GM12878 (cell line): ENCODE measurements around the gene TBCD. TPM values are rescaled to one million over a fixed set of nuclear protein-coding genes. Genes with fewer than 3 reads are reported as not detected.
"Not testable (repeated sequence)": the region's sequence is repeated elsewhere in the genome, so short reads cannot be mapped to it uniquely, and the experiment has no call there.

Experiments used
- ATAC-seq: fragments of 200-7000 bp; cut with Tn5 transposase; 3 replicates; pipeline ENCODE4 v1.9.1; 2020; ENCODE audit warnings: mild to moderate bottlenecking, moderate library complexity
- BruUV-seq: library from RNA; stranded (reverse); fragments of 400-500 nt; replicated peaks from 2 replicates; lab custom pipeline; 2021; lab: Mats Ljungman, UMichigan
- CTCF ChIA-PET: fragments of 300-600 bp; sonication (Branson Sonifier 250); formaldehyde crosslinking; extraction: SDS; loops from one replicate; lab custom pipeline; 2021; ENCODE audit warnings: inconsistent platforms; lab: Yijun Ruan, JAX
- POLR2A ChIA-PET: fragments of 350-600 bp; formaldehyde crosslinking; extraction: SDS; loops from one replicate; lab custom pipeline; 2021; ENCODE audit warnings: inconsistent platforms; lab: Charles Lee
- RAD21 ChIA-PET: fragments of 300-600 bp; sonication (Branson Sonifier 250); formaldehyde crosslinking; loops from one replicate; lab custom pipeline; 2023; ENCODE audit warnings: antibody characterized with exemption; ENCODE audit not compliant: unreplicated experiment; lab: Charles Lee
- SMC1A ChIA-PET: fragments of 300-600 bp; sonication (Branson Sonifier 250); formaldehyde crosslinking; loops from one replicate; lab custom pipeline; 2023; ENCODE audit not compliant: unreplicated experiment, uncharacterized antibody; lab: Charles Lee
- DNase-seq: peaks from one replicate; pipeline ENCODE4 v3.0.0-alpha.2; 2011; ENCODE audit warnings: low read depth, low spot score
- FAIRE-seq: peaks from 3 replicates; lab custom pipeline; 2011; peaks lifted over from hg19 to GRCh38; lab: Jason Lieb, UNC
- H2AFZ ChIP-seq: 2 replicates; pipeline ENCODE4 v1.6.0; 2011; ENCODE audit warnings: low read depth, low read length, control low read depth; ENCODE audit not compliant: control insufficient read depth
- H3K27ac ChIP-seq: 2 replicates; pipeline ENCODE4 v1.5.1; 2011; ENCODE audit warnings: control low read depth; ENCODE audit not compliant: control insufficient read depth, insufficient read depth
- H3K27me3 ChIP-seq, 2 experiments: replicated peaks in 1 of 2; 2 replicates each; pipeline versions ENCODE4 v1.6.0 to v1.6.1; 2011; ENCODE audit warnings: low read length in 1 of 2; ENCODE audit not compliant: control insufficient read depth in 2 of 2, insufficient read depth in 2 of 2
- H3K36me3 ChIP-seq, 2 experiments: 2 replicates each; pipeline ENCODE4 v1.5.1; 2011; ENCODE audit warnings: low read length in 1 of 2; ENCODE audit not compliant: control insufficient read depth in 2 of 2, insufficient read depth in 2 of 2
- H3K4me1 ChIP-seq: 2 replicates; pipeline ENCODE4 v1.6.1; 2011; ENCODE audit warnings: mild to moderate bottlenecking, low read length, moderate library complexity, mixed read lengths; ENCODE audit not compliant: control insufficient read depth, insufficient read depth
- H3K4me2 ChIP-seq: 2 replicates; pipeline ENCODE4 v1.6.0; 2011; ENCODE audit warnings: control low read depth; ENCODE audit not compliant: control insufficient read depth, insufficient read depth
- H3K4me3 ChIP-seq: fragments of 200-600 bp; sonication (generic); 2 replicates; pipeline ENCODE4 v1.5.1; 2016
- H3K79me2 ChIP-seq: 2 replicates; pipeline ENCODE4 v1.6.0; 2011; ENCODE audit warnings: low read length; ENCODE audit not compliant: control insufficient read depth, insufficient read depth
- H3K9ac ChIP-seq: 2 replicates; pipeline ENCODE4 v1.8.0; 2011; ENCODE audit warnings: low read length, control low read depth, mixed read lengths; ENCODE audit not compliant: control insufficient read depth, insufficient read depth
- H3K9me3 ChIP-seq: replicated peaks from 3 replicates; pipeline ENCODE4 v1.5.1; 2011; ENCODE audit warnings: mild to moderate bottlenecking, low read length; ENCODE audit not compliant: control insufficient read depth, insufficient read depth
- H4K20me1 ChIP-seq: 2 replicates; pipeline ENCODE4 v1.6.0; 2011; ENCODE audit not compliant: control insufficient read depth, insufficient read depth
- ATF2 ChIP-seq: IDR thresholded peaks from 2 replicates; pipeline ENCODE4 v1.6.1; 2012; ENCODE audit warnings: low read length, inconsistent platforms
- CHD1 ChIP-seq: IDR thresholded peaks from 2 replicates; pipeline ENCODE4 v1.6.1; 2012; ENCODE audit warnings: low read depth, low read length, improper control_type of control experiment
- JUNB ChIP-seq: IDR thresholded peaks from 2 replicates; pipeline ENCODE4 v1.6.1; 2016; ENCODE audit warnings: antibody characterized with exemption, mild to moderate bottlenecking
- MYC ChIP-seq: IDR thresholded peaks from 2 replicates; pipeline ENCODE4 v1.6.1; 2011; ENCODE audit warnings: mild to moderate bottlenecking, low read length, moderate library complexity, inconsistent platforms; ENCODE audit not compliant: insufficient read depth, insufficient replicate concordance, insufficient read length, severe bottlenecking
- SMAD5 ChIP-seq: IDR thresholded peaks from 2 replicates; pipeline ENCODE4 v1.6.1; 2016; ENCODE audit warnings: antibody characterized with exemption, low read depth
- ZNF217 ChIP-seq: fragments of 450-650 bp; IDR thresholded peaks from 2 replicates; pipeline ENCODE4 v1.6.1; 2017; ENCODE audit warnings: antibody characterized with exemption, mild to moderate bottlenecking
- WGBS: methylation state at CpG from one replicate; pipeline ENCODE4 v1.1.6; 2016; ENCODE audit warnings: low lambda C conversion rate; ENCODE audit not compliant: insufficient replicate concordance, insufficient coverage; ENCODE audit errors: missing lambda C conversion rate; 5-methylcytosine and 5-hydroxymethylcytosine counted together
- in situ Hi-C: fragments of 300-500 bp; cut with MboI; formaldehyde crosslinking; loops from 9 replicates; pipeline ENCODE4 v1.14.3; 2018; ENCODE audit warnings: mixed read lengths
- intact Hi-C: fragments of 100-400 bp; cut with micrococcal nuclease; formaldehyde crosslinking; loops from one replicate; pipeline ENCODE4 v1.14.2; 2022; ENCODE audit not compliant: unreplicated experiment
- polyA plus RNA-seq, 11 experiments: library from polyadenylated mRNA; depleted of rRNA in 4 of 11; unstranded in 6 of 11; stranded (reverse) in 5 of 11; fragments of >200 nt; fragmentation: Nextera tagmentation in 4 of 11; fragmentation: Illumina TruSeq in 1 of 11; extraction: Ambion mirVana in 4 of 11; extraction: Trizol in 1 of 11; gene quantifications; 1 replicate in 1 of 11; 2 replicates in 10 of 11; pipeline versions ENCODE4 v1.2.1 to v1.2.3, GENCODE V29; 2011 to 2016; ENCODE audit warnings: inconsistent platforms in 2 of 11, missing spikeins in 2 of 11, low read depth in 1 of 11
- total RNA-seq, 4 experiments: library from RNA; depleted of rRNA in 3 of 4; stranded (reverse); fragments of >200 nt in 3 of 4; fragmentation: Illumina TruSeq in 1 of 4; extraction: Trizol in 1 of 4; gene quantifications; 2 replicates each; pipeline versions ENCODE4 v1.2.1 to v1.2.3, GENCODE V29; 2013 to 2021
- TF ChIP-seq, protein P1 (sequence below), 3 experiments: IDR thresholded peaks in 2 of 3; conservative IDR thresholded peaks in 1 of 3; 2 replicates each; pipeline ENCODE4 v1.5.1; 2011; ENCODE audit warnings: low read depth in 3 of 3, low read length in 3 of 3, mild to moderate bottlenecking in 3 of 3, control low read depth in 2 of 3, moderate library complexity in 2 of 3, inconsistent platforms in 1 of 3, mixed read lengths in 1 of 3; ENCODE audit not compliant: control insufficient read depth in 2 of 3, insufficient read depth in 1 of 3; ENCODE audit errors: extremely low read depth in 1 of 3
- TF ChIP-seq, protein P2 (sequence below): fragments of 450-650 bp; formaldehyde crosslinking; IDR thresholded peaks from 2 replicates; pipeline ENCODE4 v1.4.0; 2022; ENCODE audit warnings: mild to moderate bottlenecking, moderate library complexity
- TF ChIP-seq, protein P3 (sequence below): fragments of 450-650 bp; IDR thresholded peaks from 2 replicates; pipeline ENCODE4 v1.6.1; 2017; ENCODE audit warnings: mild to moderate bottlenecking, moderate library complexity

The TBCD gene
- total and polyA plus RNA-seq, 10 of the 15 experiments (the other 5 are each of a cell fraction or from before 2014, with no cell fraction given), result 10.3 to 114 (median 52.4) TPM

GRCh38 chr17:82983510-82984248 is 231.8 kb downstream of the TBCD start (continued):
- no peak for TF ChIP-seq SMAD5
- TF ChIP-seq ATF2, result no peak
- TF ChIP-seq MYC, result no peak
- TF ChIP-seq JUNB, result no peak
- TF ChIP-seq, protein P1, sequence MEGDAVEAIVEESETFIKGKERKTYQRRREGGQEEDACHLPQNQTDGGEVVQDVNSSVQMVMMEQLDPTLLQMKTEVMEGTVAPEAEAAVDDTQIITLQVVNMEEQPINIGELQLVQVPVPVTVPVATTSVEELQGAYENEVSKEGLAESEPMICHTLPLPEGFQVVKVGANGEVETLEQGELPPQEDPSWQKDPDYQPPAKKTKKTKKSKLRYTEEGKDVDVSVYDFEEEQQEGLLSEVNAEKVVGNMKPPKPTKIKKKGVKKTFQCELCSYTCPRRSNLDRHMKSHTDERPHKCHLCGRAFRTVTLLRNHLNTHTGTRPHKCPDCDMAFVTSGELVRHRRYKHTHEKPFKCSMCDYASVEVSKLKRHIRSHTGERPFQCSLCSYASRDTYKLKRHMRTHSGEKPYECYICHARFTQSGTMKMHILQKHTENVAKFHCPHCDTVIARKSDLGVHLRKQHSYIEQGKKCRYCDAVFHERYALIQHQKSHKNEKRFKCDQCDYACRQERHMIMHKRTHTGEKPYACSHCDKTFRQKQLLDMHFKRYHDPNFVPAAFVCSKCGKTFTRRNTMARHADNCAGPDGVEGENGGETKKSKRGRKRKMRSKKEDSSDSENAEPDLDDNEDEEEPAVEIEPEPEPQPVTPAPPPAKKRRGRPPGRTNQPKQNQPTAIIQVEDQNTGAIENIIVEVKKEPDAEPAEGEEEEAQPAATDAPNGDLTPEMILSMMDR (IDR thresholded peaks at IDR 0.05 in 2 of 3, conservative IDR thresholded peaks at IDR 0.05 in 1 of 3; ENCODE audit: control insufficient read depth in 2 of 3, extremely low read depth in 1 of 3, insufficient read depth in 1 of 3, low read depth in 3 of 3, low read length in 3 of 3), result no peak
- TF ChIP-seq CHD1, result no peak
- TF ChIP-seq, protein P2, sequence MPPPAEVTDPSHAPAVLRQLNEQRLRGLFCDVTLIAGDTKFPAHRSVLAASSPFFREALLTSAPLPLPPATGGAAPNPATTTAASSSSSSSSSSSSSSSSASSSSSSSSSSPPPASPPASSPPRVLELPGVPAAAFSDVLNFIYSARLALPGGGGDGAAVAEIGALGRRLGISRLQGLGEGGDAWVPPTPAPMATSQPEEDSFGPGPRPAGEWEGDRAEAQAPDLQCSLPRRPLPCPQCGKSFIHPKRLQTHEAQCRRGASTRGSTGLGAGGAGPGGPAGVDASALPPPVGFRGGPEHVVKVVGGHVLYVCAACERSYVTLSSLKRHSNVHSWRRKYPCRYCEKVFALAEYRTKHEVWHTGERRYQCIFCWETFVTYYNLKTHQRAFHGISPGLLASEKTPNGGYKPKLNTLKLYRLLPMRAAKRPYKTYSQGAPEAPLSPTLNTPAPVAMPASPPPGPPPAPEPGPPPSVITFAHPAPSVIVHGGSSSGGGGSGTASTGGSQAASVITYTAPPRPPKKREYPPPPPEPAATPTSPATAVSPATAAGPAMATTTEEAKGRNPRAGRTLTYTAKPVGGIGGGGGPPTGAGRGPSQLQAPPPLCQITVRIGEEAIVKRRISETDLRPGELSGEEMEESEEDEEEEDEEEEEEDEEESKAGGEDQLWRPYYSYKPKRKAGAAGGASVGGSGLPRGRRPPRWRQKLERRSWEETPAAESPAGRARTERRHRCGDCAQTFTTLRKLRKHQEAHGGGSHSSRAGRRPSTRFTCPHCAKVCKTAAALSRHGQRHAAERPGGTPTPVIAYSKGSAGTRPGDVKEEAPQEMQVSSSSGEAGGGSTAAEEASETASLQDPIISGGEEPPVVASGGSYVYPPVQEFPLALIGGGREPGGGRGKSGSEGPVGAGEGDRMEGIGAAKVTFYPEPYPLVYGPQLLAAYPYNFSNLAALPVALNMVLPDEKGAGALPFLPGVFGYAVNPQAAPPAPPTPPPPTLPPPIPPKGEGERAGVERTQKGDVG (CRISPR knock-in tag), result no peak
- TF ChIP-seq, protein P3, sequence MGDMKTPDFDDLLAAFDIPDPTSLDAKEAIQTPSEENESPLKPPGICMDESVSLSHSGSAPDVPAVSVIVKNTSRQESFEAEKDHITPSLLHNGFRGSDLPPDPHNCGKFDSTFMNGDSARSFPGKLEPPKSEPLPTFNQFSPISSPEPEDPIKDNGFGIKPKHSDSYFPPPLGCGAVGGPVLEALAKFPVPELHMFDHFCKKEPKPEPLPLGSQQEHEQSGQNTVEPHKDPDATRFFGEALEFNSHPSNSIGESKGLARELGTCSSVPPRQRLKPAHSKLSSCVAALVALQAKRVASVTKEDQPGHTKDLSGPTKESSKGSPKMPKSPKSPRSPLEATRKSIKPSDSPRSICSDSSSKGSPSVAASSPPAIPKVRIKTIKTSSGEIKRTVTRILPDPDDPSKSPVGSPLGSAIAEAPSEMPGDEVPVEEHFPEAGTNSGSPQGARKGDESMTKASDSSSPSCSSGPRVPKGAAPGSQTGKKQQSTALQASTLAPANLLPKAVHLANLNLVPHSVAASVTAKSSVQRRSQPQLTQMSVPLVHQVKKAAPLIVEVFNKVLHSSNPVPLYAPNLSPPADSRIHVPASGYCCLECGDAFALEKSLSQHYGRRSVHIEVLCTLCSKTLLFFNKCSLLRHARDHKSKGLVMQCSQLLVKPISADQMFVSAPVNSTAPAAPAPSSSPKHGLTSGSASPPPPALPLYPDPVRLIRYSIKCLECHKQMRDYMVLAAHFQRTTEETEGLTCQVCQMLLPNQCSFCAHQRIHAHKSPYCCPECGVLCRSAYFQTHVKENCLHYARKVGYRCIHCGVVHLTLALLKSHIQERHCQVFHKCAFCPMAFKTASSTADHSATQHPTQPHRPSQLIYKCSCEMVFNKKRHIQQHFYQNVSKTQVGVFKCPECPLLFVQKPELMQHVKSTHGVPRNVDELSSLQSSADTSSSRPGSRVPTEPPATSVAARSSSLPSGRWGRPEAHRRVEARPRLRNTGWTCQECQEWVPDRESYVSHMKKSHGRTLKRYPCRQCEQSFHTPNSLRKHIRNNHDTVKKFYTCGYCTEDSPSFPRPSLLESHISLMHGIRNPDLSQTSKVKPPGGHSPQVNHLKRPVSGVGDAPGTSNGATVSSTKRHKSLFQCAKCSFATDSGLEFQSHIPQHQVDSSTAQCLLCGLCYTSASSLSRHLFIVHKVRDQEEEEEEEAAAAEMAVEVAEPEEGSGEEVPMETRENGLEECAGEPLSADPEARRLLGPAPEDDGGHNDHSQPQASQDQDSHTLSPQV, result no peak
- no peak for TF ChIP-seq ZNF217

DNA sequence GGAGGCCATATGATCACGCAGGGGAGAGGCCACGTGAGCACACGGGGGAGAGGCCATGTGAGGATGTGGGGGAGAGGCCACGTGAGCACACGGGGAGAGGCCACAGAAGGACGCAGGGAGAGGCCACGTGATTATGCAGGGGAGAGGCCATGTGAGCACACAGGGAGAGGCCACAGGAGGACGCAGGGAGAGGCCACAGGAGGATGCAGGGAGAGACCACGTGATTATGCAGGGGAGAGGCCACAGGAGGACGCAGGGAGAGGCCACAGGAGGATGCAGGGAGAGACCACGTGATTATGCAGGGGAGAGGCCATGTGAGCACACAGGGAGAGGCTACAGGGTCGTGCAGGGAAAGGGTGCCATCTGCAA is 232.4 kb downstream of the TBCD start:
- H2AFZ ChIP-seq, POLR2A ChIA-PET, H3K9me3 ChIP-seq, H3K79me2 ChIP-seq, BruUV-seq, in situ Hi-C loops, H3K36me3 ChIP-seq, H3K9ac ChIP-seq, RAD21 ChIA-PET, H3K27ac ChIP-seq, H3K27me3 ChIP-seq, ATAC-seq, H3K4me1 ChIP-seq, DNase-seq, SMC1A ChIA-PET, CTCF ChIA-PET, FAIRE-seq, H3K4me2 ChIP-seq, intact Hi-C loops, H4K20me1 ChIP-seq, H3K4me3 ChIP-seq: not testable (repeated sequence)
- 50% methylated on average over 2 of the region's 12 CpGs for WGBS
